NB4 (cell line): Measurements from ENCODE around the gene MINDY3.

Experiments used
- CTCF ChIP-seq: IDR thresholded peaks from one replicate; pipeline ENCODE4 v1.5.1; 2012; ENCODE audit warnings: low read depth, low read length
- POLR2A ChIP-seq: IDR thresholded peaks from 2 replicates; pipeline ENCODE4 v1.6.1; 2011; ENCODE audit warnings: mild to moderate bottlenecking; ENCODE audit not compliant: insufficient read length; ENCODE audit errors: extremely low read depth

- TF ChIP-seq CTCF = no peak
- TF ChIP-seq POLR2A = no peak
Measured at GRCh38 chr10:15735763-15736162, 124.5 kb downstream of the MINDY3 start.
